ENCODE data around the gene CCDC102B.

Gene CCDC102B

GRCh38 chr18:69082499-69082898, 284.6 kb downstream of the CCDC102B start:
- Histone ChIP-seq H3K4me1 (ENCODE audit: control insufficient read depth, insufficient read depth, low read length) (no peaks in the 10 kb centered on the region), H3K36me3 (ENCODE audit: control insufficient read depth, insufficient read depth, low read length) (no peaks in the 10 kb centered on the region), H3K9me3 (ENCODE audit: control insufficient read depth, insufficient read depth, low read depth, low read length) (no peaks in the 10 kb centered on the region), H3K27ac (ENCODE audit: low read depth, low read length) (no peak overlapping the region), H3K4me3 (ENCODE audit: low read depth, low read length) (no peak overlapping the region), H3K27me3 (ENCODE audit: control insufficient read depth, insufficient read depth, low read length) (no peaks in the 10 kb centered on the region), H3K9ac (ENCODE audit: low read length) (no peak overlapping the region)

GRCh38 chr18:69085951-69086350, 288.1 kb downstream of the CCDC102B start:
- Histone ChIP-seq H3K4me1 (ENCODE audit: control insufficient read depth, insufficient read depth, low read length) (no peaks in the 10 kb centered on the region), H3K27me3 (ENCODE audit: control insufficient read depth, insufficient read depth, low read length) (no peaks in the 10 kb centered on the region), H3K4me3 (ENCODE audit: low read depth, low read length) (no peak overlapping the region), H3K27ac (ENCODE audit: low read depth, low read length) (no peak overlapping the region), H3K36me3 (ENCODE audit: control insufficient read depth, insufficient read depth, low read length) (no peaks in the 10 kb centered on the region), H3K9me3 (ENCODE audit: control insufficient read depth, insufficient read depth, low read depth, low read length) (no peaks in the 10 kb centered on the region), H3K9ac (ENCODE audit: low read length) (no peak overlapping the region)

GRCh38 chr18:69088973-69089372, 291.1 kb downstream of the CCDC102B start:
- no peaks in the 10 kb centered on the region for H3K9me3 ChIP-seq (ENCODE audit: control insufficient read depth, insufficient read depth, low read depth, low read length)
- no peak overlapping the region for H3K9ac ChIP-seq (ENCODE audit: low read length)
- no peaks in the 10 kb centered on the region for H3K4me1 ChIP-seq (ENCODE audit: control insufficient read depth, insufficient read depth, low read length)
- no peak overlapping the region for H3K27ac ChIP-seq (ENCODE audit: low read depth, low read length)
- no peak overlapping the region for H3K4me3 ChIP-seq (ENCODE audit: low read depth, low read length)
- H3K36me3 ChIP-seq (ENCODE audit: control insufficient read depth, insufficient read depth, low read length): no peaks in the 10 kb centered on the region
- no peaks in the 10 kb centered on the region for H3K27me3 ChIP-seq (ENCODE audit: control insufficient read depth, insufficient read depth, low read length)

GRCh38 chr18:69097349-69097748, 299.5 kb downstream of the CCDC102B start:
- Histone ChIP-seq H3K4me1 (ENCODE audit: control insufficient read depth, insufficient read depth, low read length) (no peaks in the 10 kb centered on the region), H3K9me3 (ENCODE audit: control insufficient read depth, insufficient read depth, low read depth, low read length) (no peaks in the 10 kb centered on the region), H3K9ac (ENCODE audit: low read length) (no peak overlapping the region), H3K27ac (ENCODE audit: low read depth, low read length) (no peak overlapping the region), H3K36me3 (ENCODE audit: control insufficient read depth, insufficient read depth, low read length) (no peaks in the 10 kb centered on the region), H3K4me3 (ENCODE audit: low read depth, low read length) (no peak overlapping the region), H3K27me3 (ENCODE audit: control insufficient read depth, insufficient read depth, low read length) (no peaks in the 10 kb centered on the region)

- no peaks in the 10 kb centered on the region for H3K27me3 ChIP-seq (ENCODE audit: control insufficient read depth, insufficient read depth, low read length)
- no peak overlapping the region for H3K9ac ChIP-seq (ENCODE audit: low read length)
- H3K27ac ChIP-seq (ENCODE audit: low read depth, low read length): no peak overlapping the region
- H3K9me3 ChIP-seq (ENCODE audit: control insufficient read depth, insufficient read depth, low read depth, low read length): no peaks in the 10 kb centered on the region
- no peaks in the 10 kb centered on the region for H3K4me1 ChIP-seq (ENCODE audit: control insufficient read depth, insufficient read depth, low read length)
- no peak overlapping the region for H3K4me3 ChIP-seq (ENCODE audit: low read depth, low read length)
- no peaks in the 10 kb centered on the region for H3K36me3 ChIP-seq (ENCODE audit: control insufficient read depth, insufficient read depth, low read length)
Measured at GRCh38 chr18:69102959-69103358, 305.1 kb downstream of the CCDC102B start.

Data from HUES6 (cell line).